ENCODE results near the gene PPA1.
"Not testable (repeated sequence)": the region's sequence is repeated elsewhere in the genome, so short reads cannot be mapped to it uniquely, and the experiment has no call there.

PPA1 gene

GRCh38 chr10:70233109-70233938 lies at the start of gene PPA1:
Gene PPA1, minus strand, starts transcription at chr10:70233429. Its CDS starts 102 bp downstream, at chr10:70233327.
- DNase-seq: peak; percentile 95

GRCh38 chr10:70281609-70282008 lies 48.4 kb upstream of the PPA1 start:
- no peak for DNase-seq

- DNase-seq: no peak
Observed at GRCh38 chr10:70280099-70280498, 46.9 kb upstream of the PPA1 start.

- DNase-seq: no peak
Observed at GRCh38 chr10:70277396-70278030, 44.3 kb upstream of the PPA1 start.

- DNase-seq: no peak
Observed at GRCh38 chr10:70274643-70275042, 41.4 kb upstream of the PPA1 start.

GRCh38 chr10:70272925-70273316 lies 39.7 kb upstream of the PPA1 start:
- DNase-seq: no peak

- no peak for DNase-seq
Observed at GRCh38 chr10:70271996-70272924, 39.0 kb upstream of the PPA1 start.

- DNase-seq: no peak
Observed at GRCh38 chr10:70270952-70271351, 37.7 kb upstream of the PPA1 start.

- no peak for DNase-seq
Observed at GRCh38 chr10:70269741-70270140, 36.5 kb upstream of the PPA1 start.

GRCh38 chr10:70268376-70268775 lies 35.1 kb upstream of the PPA1 start:
- no peak for DNase-seq

- no peak for DNase-seq
Observed at GRCh38 chr10:70267161-70267933, 34.1 kb upstream of the PPA1 start.

- no peak for DNase-seq
Observed at GRCh38 chr10:70266701-70267100, 33.5 kb upstream of the PPA1 start.

GRCh38 chr10:70266056-70266455 lies 32.8 kb upstream of the PPA1 start:
- no peak for DNase-seq

- no peak for DNase-seq
Observed at GRCh38 chr10:70265032-70265689, 31.9 kb upstream of the PPA1 start.

GRCh38 chr10:70260734-70261133 lies 27.5 kb upstream of the PPA1 start:
- no peak for DNase-seq

- DNase-seq: no peak
Observed at GRCh38 chr10:70260259-70260658, 27.0 kb upstream of the PPA1 start.

- DNase-seq: no peak
Observed at GRCh38 chr10:70258216-70258615, 25.0 kb upstream of the PPA1 start.

GRCh38 chr10:70257816-70258215 lies 24.6 kb upstream of the PPA1 start:
- DNase-seq: not testable (repeated sequence)

GRCh38 chr10:70256463-70256862 lies 23.2 kb upstream of the PPA1 start:
- DNase-seq: no peak

- no peak for DNase-seq
Observed at GRCh38 chr10:70255329-70256299, 22.4 kb upstream of the PPA1 start.

Measured in NCI-H1436 (cell line).